GM20000 (cell line): ENCODE results near the gene ENPP7.

Experiments used
- DNase-seq: peaks from one replicate; pipeline ENCODE4 v3.0.0; 2012; ENCODE audit warnings: low spot score
- TF ChIP-seq, protein P1 (sequence below): IDR thresholded peaks from 2 replicates; pipeline ENCODE4 v1.5.1; 2012; ENCODE audit warnings: mild to moderate bottlenecking, control low read depth; ENCODE audit errors: extremely low read depth, missing control alignments

ENPP7 gene

DNA sequence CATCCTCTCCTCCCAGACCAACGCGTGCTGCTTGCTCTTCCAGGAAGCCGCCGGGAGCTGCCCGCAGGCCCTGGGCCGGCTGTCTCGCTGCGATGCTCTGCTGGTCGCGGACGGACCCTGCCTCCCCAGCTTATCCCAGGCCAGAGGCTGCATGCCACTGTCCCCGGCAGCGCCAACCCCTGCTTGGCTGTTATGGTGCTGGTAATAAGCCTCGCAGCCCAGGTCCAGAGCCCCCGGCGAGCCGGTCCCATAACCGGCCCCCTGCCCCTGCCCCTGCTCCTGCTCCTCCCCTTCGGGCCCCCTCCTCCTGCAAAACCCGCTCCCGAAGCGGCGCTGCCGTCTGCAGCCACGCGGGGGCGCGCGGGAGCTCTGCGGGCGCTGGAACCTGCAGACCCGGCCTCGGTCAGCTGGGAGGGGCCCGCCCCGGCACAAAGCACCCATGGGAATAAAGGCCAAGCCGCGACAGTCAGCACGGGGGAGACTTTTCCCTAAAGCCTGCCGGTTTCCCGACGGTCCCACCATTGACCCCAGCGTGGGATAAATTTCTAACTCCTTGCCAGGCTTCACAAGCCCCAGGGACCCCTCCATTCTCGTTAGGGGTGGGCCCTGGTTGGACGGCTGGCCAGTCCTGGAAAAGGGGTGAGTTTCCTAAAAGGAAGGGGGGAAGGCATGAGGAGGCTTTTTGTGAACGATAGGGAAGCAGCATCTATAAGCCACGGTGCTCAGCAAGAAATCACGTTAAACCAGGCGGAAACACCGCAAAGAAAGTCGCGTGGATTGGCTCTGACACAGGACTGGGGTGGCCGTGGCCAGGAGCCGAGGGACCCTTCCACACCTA is 11.2 kb downstream of the ENPP7 start:
- peak; percentile 86 for DNase-seq
- TF ChIP-seq, protein P1, sequence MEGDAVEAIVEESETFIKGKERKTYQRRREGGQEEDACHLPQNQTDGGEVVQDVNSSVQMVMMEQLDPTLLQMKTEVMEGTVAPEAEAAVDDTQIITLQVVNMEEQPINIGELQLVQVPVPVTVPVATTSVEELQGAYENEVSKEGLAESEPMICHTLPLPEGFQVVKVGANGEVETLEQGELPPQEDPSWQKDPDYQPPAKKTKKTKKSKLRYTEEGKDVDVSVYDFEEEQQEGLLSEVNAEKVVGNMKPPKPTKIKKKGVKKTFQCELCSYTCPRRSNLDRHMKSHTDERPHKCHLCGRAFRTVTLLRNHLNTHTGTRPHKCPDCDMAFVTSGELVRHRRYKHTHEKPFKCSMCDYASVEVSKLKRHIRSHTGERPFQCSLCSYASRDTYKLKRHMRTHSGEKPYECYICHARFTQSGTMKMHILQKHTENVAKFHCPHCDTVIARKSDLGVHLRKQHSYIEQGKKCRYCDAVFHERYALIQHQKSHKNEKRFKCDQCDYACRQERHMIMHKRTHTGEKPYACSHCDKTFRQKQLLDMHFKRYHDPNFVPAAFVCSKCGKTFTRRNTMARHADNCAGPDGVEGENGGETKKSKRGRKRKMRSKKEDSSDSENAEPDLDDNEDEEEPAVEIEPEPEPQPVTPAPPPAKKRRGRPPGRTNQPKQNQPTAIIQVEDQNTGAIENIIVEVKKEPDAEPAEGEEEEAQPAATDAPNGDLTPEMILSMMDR, result peak; percentile 99

DNA sequence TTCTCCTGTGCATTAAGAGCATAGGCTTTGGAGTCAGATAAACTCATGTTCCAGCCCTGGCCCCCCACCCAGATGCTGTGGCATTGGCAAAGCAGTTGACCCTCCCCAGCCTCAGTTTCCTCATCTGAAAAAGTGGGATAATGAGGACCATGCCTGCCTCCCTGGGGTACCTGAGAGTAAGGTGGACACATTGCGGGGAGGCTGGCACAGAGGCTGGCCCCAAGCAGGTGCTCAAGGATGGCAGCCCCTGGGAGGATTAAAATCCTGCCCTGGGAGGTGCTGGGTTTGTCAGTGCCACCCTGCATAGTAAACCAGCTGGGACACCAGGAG is 11.8 kb downstream of the ENPP7 start:
- no peak for DNase-seq

DNA sequence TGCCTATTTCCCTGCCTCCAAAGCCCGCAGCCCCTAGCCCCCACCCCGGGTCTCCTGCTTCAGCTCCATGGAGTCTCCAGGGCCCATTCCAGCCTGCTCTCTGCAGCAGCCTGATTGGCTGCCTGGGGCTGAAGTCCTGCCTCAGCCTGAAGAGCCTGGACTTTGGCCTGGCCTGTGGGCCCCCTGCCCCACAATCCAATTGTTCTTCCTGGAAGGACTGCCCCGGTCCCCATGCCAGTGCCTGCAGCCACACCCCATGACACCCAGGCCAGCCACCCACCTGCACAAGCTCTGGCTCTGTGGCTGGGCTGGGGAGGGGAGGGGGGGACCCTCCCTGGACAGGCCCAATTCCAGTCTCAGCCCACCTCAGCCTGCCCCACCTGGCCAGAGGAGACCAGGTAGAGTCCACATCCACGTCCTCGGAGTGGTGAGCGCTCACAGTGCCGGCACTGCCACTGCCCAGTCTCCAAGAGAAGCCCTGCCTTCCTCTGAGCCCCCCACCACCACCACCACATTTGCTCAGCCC is 12.3 kb downstream of the ENPP7 start:
- TF ChIP-seq, protein P1, result no peak
- DNase-seq, result no peak

More for the DNA sequence above, 11.8 kb downstream of the ENPP7 start:
- TF ChIP-seq, protein P1, result no peak

DNA sequence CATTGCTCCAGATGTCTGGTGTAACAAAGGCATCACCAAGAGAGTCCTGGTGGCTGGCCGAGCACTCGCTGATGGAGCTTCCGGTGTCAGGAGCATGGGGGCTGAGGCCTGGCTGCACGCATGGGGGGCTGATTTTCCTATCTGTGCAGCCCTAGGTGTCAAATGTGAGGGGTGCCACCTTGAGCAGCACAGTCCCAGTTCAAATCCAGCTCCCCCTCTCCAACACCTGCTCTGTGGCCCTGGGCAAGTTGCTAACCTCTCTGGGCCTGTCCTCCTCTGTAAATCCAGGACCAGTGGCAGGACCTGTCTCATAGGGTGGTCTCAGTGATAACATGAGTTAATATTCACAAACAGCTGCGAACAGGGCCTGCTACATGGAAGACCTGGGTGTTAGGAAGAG is 12.9 kb downstream of the ENPP7 start:
- TF ChIP-seq, protein P1, result no peak
- DNase-seq, result no peak

DNA sequence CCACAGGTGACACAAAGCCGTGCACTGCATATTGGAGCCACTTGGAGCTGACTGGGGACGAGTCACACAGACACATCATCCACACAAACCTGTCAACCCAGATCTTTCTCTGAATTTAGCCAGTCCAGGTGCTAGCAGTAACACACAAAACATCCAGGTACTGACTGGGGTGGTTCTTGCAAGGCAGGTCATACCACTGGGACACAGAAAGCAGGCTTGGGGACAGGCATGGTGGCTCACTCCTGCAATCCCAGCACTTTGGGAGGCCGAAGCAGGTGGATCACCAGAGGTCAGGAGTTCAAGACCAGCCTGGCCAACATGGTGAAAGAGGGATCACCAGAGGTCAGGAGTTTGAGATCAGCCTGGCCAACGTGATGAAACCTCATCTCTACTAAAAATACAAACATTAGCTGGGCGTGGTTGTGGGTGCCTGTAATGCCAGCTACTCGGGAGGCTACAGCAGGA is 14.9 kb downstream of the ENPP7 start:
- no peak for DNase-seq
- TF ChIP-seq, protein P1, result no peak

DNA sequence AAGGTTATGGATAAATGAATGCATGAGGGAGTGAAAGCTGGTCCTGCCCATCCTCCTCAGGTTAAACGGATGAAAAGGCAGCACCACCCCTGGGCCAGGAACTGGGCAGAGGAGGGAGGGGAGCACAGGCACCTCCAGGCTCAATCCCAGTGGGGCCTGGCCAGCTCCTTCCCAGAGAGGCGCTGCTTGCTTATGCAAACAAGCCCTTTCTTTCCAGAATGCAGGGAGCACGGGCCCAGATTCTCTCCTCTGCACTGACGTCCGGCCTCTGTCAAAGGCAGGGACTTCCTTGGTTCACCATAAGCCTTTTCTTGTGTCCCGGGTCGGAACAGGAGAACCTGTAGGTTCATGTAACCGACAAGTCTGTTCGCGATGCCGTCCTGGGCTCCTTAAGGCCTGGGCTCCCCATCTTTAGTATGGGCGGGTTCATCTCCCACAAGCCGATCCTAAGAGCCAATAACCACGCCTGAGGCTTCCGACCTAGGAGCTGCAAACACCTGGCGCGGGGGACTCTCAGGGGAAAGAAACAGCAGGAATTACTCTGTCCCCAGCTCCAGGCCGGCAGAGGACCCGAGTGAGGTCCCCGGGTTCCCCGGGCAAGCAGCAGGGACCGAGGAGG is 16.3 kb downstream of the ENPP7 start:
- DNase-seq, result no peak
- TF ChIP-seq, protein P1, result no peak
